ENCODE results near the gene SCN9A. TPM values are rescaled to one million over a fixed set of nuclear protein-coding genes. Genes with fewer than 3 reads are reported as not detected.

The SCN9A gene
- total RNA-seq, 1 experiment from 2014 or later = 0.07 TPM

DNA sequence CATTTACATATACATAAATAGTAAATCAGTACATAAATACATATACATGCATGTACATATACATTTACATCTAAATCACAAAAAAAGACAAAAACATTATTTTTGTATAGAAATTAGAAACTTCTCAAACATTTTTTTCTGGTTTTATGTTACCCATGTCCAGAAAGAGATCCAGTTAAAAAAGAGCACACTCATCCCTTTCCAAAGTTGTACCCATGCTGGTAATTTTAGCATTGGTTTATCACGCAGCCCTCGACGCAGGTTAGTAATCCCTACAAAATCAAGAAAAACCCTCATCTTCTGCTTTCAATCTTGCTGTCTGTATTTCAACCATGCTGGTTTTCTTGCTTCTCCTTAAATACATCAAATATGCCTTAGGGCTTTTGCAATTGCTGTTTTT, 10.5 kb downstream of the SCN9A start:
- Histone ChIP-seq H3K36me3 (ENCODE audit: control insufficient read depth in 1 of 2, insufficient read depth in 2 of 2, low read length in 2 of 2) (no peaks in the 10 kb centered on the region), H3K4me3 (replicated peaks in 1 of 2; ENCODE audit: low read depth in 1 of 2, low read length in 2 of 2) (no peak overlapping the region), H3K27ac (ENCODE audit: low read depth, low read length) (no peak overlapping the region), H2AFZ (ENCODE audit: low read depth, low read length, poor library complexity, severe bottlenecking) (no peak overlapping the region), H3K27me3 (ENCODE audit: insufficient read depth, low read length) (peaks cover 13% of the 10 kb centered on the region; the same call in 1 of the 2 replicates), H3K9ac (ENCODE audit: low read length) (no peak overlapping the region), H4K20me1 (ENCODE audit: insufficient read depth) (no peaks in the 10 kb centered on the region), H3K79me2 (ENCODE audit: insufficient read depth, low read length) (no peaks in the 10 kb centered on the region), H3K9me2 (ENCODE audit: insufficient read depth) (no peaks in the 10 kb centered on the region), H3K4me2 (ENCODE audit: low read length) (no peak overlapping the region), H3K9me3 (ENCODE audit: control insufficient read depth in 1 of 2, insufficient read depth in 1 of 2, low read depth in 1 of 2, low read length in 2 of 2) (no peaks in the 10 kb centered on the region), H3K4me1 (ENCODE audit: control insufficient read depth in 1 of 2, insufficient read depth in 2 of 2, low read length in 2 of 2) (no peaks in the 10 kb centered on the region)
- DNase-seq (ENCODE audit: low read depth, low spot score) (no peak), ATAC-seq (no peak)
- CTCF ChIA-PET = no interaction called here
- no TSS peak for BruUV-seq (replicated peaks)
- TF ChIP-seq, protein P1, sequence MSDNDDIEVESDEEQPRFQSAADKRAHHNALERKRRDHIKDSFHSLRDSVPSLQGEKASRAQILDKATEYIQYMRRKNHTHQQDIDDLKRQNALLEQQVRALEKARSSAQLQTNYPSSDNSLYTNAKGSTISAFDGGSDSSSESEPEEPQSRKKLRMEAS (IDR thresholded peaks at IDR 0.05) = no peak
- no peak for TF ChIP-seq POLR2AphosphoS5 (IDR thresholded peaks at IDR 0.05; ENCODE audit: low read depth, low read length)
- TF ChIP-seq EZH2 (IDR thresholded peaks at IDR 0.05) = no peak
- no peak for TF ChIP-seq SP1 (IDR thresholded peaks at IDR 0.05; ENCODE audit: low read depth)
- TF ChIP-seq ZFX (IDR thresholded peaks at IDR 0.05) = no peak
- TF ChIP-seq, protein P2, sequence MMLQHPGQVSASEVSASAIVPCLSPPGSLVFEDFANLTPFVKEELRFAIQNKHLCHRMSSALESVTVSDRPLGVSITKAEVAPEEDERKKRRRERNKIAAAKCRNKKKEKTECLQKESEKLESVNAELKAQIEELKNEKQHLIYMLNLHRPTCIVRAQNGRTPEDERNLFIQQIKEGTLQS (IDR thresholded peaks at IDR 0.05) = no peak
- TF ChIP-seq ZNF274 (IDR thresholded peaks at IDR 0.05; ENCODE audit: low read depth, low read length) = no peak
- TF ChIP-seq CBX3 (IDR thresholded peaks at IDR 0.05; ENCODE audit: low read depth) = no peak
- TF ChIP-seq TCF7L2 (IDR thresholded peaks at IDR 0.05; ENCODE audit: borderline replicate concordance, extremely low read depth, insufficient read depth, insufficient read length) = no peak
- TF ChIP-seq, protein P3, sequence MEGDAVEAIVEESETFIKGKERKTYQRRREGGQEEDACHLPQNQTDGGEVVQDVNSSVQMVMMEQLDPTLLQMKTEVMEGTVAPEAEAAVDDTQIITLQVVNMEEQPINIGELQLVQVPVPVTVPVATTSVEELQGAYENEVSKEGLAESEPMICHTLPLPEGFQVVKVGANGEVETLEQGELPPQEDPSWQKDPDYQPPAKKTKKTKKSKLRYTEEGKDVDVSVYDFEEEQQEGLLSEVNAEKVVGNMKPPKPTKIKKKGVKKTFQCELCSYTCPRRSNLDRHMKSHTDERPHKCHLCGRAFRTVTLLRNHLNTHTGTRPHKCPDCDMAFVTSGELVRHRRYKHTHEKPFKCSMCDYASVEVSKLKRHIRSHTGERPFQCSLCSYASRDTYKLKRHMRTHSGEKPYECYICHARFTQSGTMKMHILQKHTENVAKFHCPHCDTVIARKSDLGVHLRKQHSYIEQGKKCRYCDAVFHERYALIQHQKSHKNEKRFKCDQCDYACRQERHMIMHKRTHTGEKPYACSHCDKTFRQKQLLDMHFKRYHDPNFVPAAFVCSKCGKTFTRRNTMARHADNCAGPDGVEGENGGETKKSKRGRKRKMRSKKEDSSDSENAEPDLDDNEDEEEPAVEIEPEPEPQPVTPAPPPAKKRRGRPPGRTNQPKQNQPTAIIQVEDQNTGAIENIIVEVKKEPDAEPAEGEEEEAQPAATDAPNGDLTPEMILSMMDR (IDR thresholded peaks at IDR 0.05 in 2 of 3, conservative IDR thresholded peaks at IDR 0.05 in 1 of 3; ENCODE audit: borderline replicate concordance in 1 of 3, insufficient read depth in 1 of 3, low read depth in 2 of 3, low read length in 2 of 3) = no peak
- no peak for TF ChIP-seq YY1 (IDR thresholded peaks at IDR 0.05; ENCODE audit: extremely low read depth, insufficient replicate concordance, low read depth, low read length)
- TF ChIP-seq SIN3A (IDR thresholded peaks at IDR 0.05; ENCODE audit: low read depth) = no peak
- TF ChIP-seq RAD21 (IDR thresholded peaks at IDR 0.05; ENCODE audit: low read depth) = no peak
- TF ChIP-seq JUND (IDR thresholded peaks at IDR 0.05) = no peak
- TF ChIP-seq, protein P4, sequence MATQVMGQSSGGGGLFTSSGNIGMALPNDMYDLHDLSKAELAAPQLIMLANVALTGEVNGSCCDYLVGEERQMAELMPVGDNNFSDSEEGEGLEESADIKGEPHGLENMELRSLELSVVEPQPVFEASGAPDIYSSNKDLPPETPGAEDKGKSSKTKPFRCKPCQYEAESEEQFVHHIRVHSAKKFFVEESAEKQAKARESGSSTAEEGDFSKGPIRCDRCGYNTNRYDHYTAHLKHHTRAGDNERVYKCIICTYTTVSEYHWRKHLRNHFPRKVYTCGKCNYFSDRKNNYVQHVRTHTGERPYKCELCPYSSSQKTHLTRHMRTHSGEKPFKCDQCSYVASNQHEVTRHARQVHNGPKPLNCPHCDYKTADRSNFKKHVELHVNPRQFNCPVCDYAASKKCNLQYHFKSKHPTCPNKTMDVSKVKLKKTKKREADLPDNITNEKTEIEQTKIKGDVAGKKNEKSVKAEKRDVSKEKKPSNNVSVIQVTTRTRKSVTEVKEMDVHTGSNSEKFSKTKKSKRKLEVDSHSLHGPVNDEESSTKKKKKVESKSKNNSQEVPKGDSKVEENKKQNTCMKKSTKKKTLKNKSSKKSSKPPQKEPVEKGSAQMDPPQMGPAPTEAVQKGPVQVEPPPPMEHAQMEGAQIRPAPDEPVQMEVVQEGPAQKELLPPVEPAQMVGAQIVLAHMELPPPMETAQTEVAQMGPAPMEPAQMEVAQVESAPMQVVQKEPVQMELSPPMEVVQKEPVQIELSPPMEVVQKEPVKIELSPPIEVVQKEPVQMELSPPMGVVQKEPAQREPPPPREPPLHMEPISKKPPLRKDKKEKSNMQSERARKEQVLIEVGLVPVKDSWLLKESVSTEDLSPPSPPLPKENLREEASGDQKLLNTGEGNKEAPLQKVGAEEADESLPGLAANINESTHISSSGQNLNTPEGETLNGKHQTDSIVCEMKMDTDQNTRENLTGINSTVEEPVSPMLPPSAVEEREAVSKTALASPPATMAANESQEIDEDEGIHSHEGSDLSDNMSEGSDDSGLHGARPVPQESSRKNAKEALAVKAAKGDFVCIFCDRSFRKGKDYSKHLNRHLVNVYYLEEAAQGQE (IDR thresholded peaks at IDR 0.05; ENCODE audit: low read depth) = no peak
- TF ChIP-seq CEBPB (IDR thresholded peaks at IDR 0.05; ENCODE audit: low read depth) = no peak
- intact Hi-C loops (cut with micrococcal nuclease) = no loop called here
- RAD21 ChIA-PET (ENCODE audit: low non-redundant PET in 1 of 2, low total read pairs in 2 of 2, uncharacterized antibody in 2 of 2, unreplicated experiment in 2 of 2) = no interaction called here
- POLR2A ChIA-PET = no interaction called here
